ENCODE data around the gene ZNF473. TPM values are rescaled to one million over a fixed set of nuclear protein-coding genes. Genes with fewer than 3 reads are reported as not detected.

ZNF473 gene
- total RNA-seq, 1 experiment from 2014 or later, result 11.7 TPM

DNA sequence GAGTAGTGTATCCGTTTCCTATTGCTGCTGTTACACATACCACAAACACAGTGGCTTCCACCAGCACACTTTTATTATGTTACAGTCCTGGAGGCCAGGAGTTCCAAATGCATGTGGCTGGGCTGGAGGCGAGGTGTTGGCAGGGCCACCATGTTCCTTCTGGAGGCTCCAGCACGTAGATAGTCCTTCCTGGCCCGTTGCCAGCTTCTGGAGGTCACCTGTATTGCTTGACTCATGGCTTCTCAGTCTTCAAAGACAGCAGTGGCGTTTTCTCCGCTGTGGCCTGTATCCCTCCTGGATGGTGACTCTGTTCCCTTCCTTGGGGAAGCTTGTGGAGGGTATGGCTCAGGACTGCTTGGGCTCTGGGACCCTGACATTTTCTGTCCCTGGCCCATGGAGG is 15.2 kb downstream of the ZNF473 start:
- H3K4me3 ChIP-seq (ENCODE audit: low read depth in 2 of 2, low read length in 2 of 2), result no peak overlapping the region
- peaks cover 19% of the 10 kb centered on the region for H3K36me3 ChIP-seq (ENCODE audit: control insufficient read depth, insufficient read depth, low read length)
- TF ChIP-seq, protein P1, sequence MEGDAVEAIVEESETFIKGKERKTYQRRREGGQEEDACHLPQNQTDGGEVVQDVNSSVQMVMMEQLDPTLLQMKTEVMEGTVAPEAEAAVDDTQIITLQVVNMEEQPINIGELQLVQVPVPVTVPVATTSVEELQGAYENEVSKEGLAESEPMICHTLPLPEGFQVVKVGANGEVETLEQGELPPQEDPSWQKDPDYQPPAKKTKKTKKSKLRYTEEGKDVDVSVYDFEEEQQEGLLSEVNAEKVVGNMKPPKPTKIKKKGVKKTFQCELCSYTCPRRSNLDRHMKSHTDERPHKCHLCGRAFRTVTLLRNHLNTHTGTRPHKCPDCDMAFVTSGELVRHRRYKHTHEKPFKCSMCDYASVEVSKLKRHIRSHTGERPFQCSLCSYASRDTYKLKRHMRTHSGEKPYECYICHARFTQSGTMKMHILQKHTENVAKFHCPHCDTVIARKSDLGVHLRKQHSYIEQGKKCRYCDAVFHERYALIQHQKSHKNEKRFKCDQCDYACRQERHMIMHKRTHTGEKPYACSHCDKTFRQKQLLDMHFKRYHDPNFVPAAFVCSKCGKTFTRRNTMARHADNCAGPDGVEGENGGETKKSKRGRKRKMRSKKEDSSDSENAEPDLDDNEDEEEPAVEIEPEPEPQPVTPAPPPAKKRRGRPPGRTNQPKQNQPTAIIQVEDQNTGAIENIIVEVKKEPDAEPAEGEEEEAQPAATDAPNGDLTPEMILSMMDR (IDR thresholded peaks at IDR 0.05), result no peak
- TF ChIP-seq, protein P2, sequence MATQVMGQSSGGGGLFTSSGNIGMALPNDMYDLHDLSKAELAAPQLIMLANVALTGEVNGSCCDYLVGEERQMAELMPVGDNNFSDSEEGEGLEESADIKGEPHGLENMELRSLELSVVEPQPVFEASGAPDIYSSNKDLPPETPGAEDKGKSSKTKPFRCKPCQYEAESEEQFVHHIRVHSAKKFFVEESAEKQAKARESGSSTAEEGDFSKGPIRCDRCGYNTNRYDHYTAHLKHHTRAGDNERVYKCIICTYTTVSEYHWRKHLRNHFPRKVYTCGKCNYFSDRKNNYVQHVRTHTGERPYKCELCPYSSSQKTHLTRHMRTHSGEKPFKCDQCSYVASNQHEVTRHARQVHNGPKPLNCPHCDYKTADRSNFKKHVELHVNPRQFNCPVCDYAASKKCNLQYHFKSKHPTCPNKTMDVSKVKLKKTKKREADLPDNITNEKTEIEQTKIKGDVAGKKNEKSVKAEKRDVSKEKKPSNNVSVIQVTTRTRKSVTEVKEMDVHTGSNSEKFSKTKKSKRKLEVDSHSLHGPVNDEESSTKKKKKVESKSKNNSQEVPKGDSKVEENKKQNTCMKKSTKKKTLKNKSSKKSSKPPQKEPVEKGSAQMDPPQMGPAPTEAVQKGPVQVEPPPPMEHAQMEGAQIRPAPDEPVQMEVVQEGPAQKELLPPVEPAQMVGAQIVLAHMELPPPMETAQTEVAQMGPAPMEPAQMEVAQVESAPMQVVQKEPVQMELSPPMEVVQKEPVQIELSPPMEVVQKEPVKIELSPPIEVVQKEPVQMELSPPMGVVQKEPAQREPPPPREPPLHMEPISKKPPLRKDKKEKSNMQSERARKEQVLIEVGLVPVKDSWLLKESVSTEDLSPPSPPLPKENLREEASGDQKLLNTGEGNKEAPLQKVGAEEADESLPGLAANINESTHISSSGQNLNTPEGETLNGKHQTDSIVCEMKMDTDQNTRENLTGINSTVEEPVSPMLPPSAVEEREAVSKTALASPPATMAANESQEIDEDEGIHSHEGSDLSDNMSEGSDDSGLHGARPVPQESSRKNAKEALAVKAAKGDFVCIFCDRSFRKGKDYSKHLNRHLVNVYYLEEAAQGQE (IDR thresholded peaks at IDR 0.05; ENCODE audit: insufficient read depth in 1 of 2, low read depth in 2 of 2, low read length in 1 of 2), result no peak
- TF ChIP-seq TCF7L2 (IDR thresholded peaks at IDR 0.05; ENCODE audit: low read depth, low read length) (no peak), SIN3A (IDR thresholded peaks at IDR 0.05; ENCODE audit: borderline replicate concordance, insufficient read depth, low read depth, low read length) (no peak), POLR2AphosphoS5 (IDR thresholded peaks at IDR 0.05; ENCODE audit: low read depth, low read length) (no peak)
- H3K4me1 ChIP-seq (ENCODE audit: control insufficient read depth, insufficient read depth, low read length), result no peaks in the 10 kb centered on the region
- no peak overlapping the region for H3K27ac ChIP-seq (ENCODE audit: low read length)
- POLR2A ChIA-PET, result no interaction called here
- ATAC-seq (no peak), DNase-seq (ENCODE audit: low read depth, low spot score) (no peak)
- CTCF ChIA-PET, result no interaction called here
- H3K9me3 ChIP-seq (ENCODE audit: control insufficient read depth, insufficient read depth, low read depth, low read length), result peaks cover 47% of the 10 kb centered on the region
- no peaks in the 10 kb centered on the region for H3K27me3 ChIP-seq (ENCODE audit: control insufficient read depth, insufficient read depth, low read length)
- intact Hi-C loops (cut with micrococcal nuclease; ENCODE audit: unreplicated experiment), result no loop called here
- in situ Hi-C loops (cut with HindIII; ENCODE audit: low pct_unique_long_range_greater_than_20kb, low sequenced_read_pairs), result no loop called here
- no TSS peak for BruUV-seq (replicated peaks)

DNA sequence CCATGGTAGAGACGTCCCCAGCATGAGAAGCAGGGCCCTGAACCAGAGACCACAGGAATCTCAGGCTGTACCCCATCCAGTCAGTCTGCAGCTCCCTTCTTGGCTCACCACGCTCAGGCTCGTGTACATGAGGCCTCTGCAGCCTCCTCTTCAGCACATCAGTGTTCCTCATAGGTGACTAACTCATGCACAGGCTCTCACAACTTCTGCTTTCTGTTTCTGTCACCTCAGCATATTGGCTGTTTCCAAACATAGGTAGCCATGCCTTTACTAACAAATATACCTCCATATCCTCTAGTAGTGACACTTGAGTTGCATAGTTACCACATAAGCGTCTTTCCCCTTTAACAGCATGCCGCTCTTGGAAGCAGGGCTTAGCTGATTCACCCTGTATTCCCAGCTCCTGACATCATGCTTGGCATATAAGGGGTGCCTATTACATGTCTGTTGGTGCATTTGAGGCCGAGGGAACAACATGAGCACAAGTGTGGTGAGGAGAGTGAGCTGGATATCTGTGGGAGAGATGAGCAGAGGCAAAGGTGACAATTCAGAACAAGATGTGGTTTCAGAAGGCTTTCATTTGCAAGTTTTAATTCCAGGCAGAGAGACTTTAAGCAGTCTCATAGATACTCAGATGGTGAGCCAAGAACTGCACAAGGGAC is 16.7 kb downstream of the ZNF473 start:
- Histone ChIP-seq H3K27ac (ENCODE audit: low read length) (no peak overlapping the region), H3K4me3 (ENCODE audit: low read depth in 2 of 2, low read length in 2 of 2) (no peak overlapping the region), H3K36me3 (ENCODE audit: control insufficient read depth, insufficient read depth, low read length) (peaks cover 14% of the 10 kb centered on the region), H3K27me3 (ENCODE audit: control insufficient read depth, insufficient read depth, low read length) (no peaks in the 10 kb centered on the region), H3K9me3 (ENCODE audit: control insufficient read depth, insufficient read depth, low read depth, low read length) (peaks cover 60% of the 10 kb centered on the region), H3K4me1 (ENCODE audit: control insufficient read depth, insufficient read depth, low read length) (no peaks in the 10 kb centered on the region)
- CTCF ChIA-PET, result no interaction called here
- no peak for ATAC-seq
- BruUV-seq (replicated peaks), result no TSS peak
- TF ChIP-seq POLR2AphosphoS5 (IDR thresholded peaks at IDR 0.05; ENCODE audit: low read depth, low read length) (no peak), SIN3A (IDR thresholded peaks at IDR 0.05; ENCODE audit: borderline replicate concordance, insufficient read depth, low read depth, low read length) (no peak), TCF7L2 (IDR thresholded peaks at IDR 0.05; ENCODE audit: low read depth, low read length) (no peak)
- TF ChIP-seq, protein P1 (IDR thresholded peaks at IDR 0.05), result no peak
- TF ChIP-seq, protein P2 (IDR thresholded peaks at IDR 0.05; ENCODE audit: insufficient read depth in 1 of 2, low read depth in 2 of 2, low read length in 1 of 2), result no peak
- in situ Hi-C loops (cut with HindIII; ENCODE audit: low pct_unique_long_range_greater_than_20kb, low sequenced_read_pairs), result no loop called here
- intact Hi-C loops (cut with micrococcal nuclease; ENCODE audit: unreplicated experiment), result no loop called here
- DNase-seq (ENCODE audit: low read depth, low spot score), result no peak
- POLR2A ChIA-PET, result no interaction called here

All from Panc1 (cell line).